ENCODE data around the gene DOC2A. TPM values are rescaled to one million over a fixed set of nuclear protein-coding genes. Genes with fewer than 3 reads are reported as not detected.

DOC2A gene
- total and polyA plus RNA-seq, 9 of the 15 experiments (the other 6 are each of a cell fraction or from before 2014, with no cell fraction given), result 0.03 to 0.38 (median 0.28) TPM; not detected in 1

DNA sequence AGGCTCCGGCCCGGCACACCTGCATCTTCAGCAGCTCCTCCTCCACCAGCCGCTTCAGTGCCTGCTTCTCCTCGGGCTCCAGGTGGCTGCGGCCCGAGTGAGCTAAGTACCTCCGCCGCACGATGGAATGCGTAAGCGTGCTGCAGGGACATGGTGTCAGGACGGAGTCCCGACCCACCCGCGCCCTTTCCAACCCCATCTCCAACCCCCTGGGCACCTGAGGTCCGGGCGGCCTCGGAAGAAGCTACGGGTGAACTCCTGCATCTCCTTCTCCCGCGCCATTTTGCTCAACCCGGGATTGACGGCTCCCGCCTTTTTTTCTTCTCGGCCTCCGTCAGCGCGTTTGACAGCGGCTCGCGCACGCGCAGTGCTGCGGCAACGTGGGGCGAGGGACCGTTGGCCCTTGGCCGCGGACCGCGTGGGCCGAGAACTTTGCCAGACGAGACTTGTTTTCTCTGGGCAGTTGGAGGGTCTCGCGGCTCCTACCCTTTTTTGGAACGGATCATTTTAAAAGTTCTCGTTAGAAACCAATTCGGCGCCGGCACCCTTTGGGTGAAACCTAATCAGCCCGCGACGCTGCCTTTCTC is 15.4 kb downstream of the DOC2A start, which contains the start of gene HIRIP3 (continued):
- no peak for TF ChIP-seq POLR2H (tag; IDR thresholded peaks at IDR 0.05; ENCODE audit: low read depth)
- peak; percentile 35 for TF ChIP-seq RBBP5 (IDR thresholded peaks at IDR 0.05; ENCODE audit: borderline replicate concordance, insufficient read depth, low read length, poor library complexity, severe bottlenecking)
- no peak for TF ChIP-seq ZNF445 (CRISPR knock-in tag; IDR thresholded peaks at IDR 0.05; ENCODE audit: low read depth)
- no peak for TF ChIP-seq NFATC3 (IDR thresholded peaks at IDR 0.05)
- no peak for TF ChIP-seq SMARCB1 (IDR thresholded peaks at IDR 0.05; ENCODE audit: insufficient read length, low read depth)
- no peak for TF ChIP-seq ZNF436 (CRISPR knock-in tag; IDR thresholded peaks at IDR 0.05)
- TF ChIP-seq BMI1 (IDR thresholded peaks at IDR 0.05; ENCODE audit: low read length), result no peak
- TF ChIP-seq THRA (IDR thresholded peaks at IDR 0.05), result no peak
- no peak for TF ChIP-seq FOXK2 (conservative IDR thresholded peaks at IDR 0.05 in 1 of 2, IDR thresholded peaks at IDR 0.05 in 1 of 2; ENCODE audit: low read depth in 2 of 2)
- no peak for TF ChIP-seq WHSC1 (IDR thresholded peaks at IDR 0.05; ENCODE audit: low read length)
- no peak for TF ChIP-seq MED1 (CRISPR knock-in tag; IDR thresholded peaks at IDR 0.05; ENCODE audit: borderline replicate concordance)
- TF ChIP-seq IRF2 (CRISPR knock-in tag; IDR thresholded peaks at IDR 0.05), result no peak
- TF ChIP-seq, protein P1, sequence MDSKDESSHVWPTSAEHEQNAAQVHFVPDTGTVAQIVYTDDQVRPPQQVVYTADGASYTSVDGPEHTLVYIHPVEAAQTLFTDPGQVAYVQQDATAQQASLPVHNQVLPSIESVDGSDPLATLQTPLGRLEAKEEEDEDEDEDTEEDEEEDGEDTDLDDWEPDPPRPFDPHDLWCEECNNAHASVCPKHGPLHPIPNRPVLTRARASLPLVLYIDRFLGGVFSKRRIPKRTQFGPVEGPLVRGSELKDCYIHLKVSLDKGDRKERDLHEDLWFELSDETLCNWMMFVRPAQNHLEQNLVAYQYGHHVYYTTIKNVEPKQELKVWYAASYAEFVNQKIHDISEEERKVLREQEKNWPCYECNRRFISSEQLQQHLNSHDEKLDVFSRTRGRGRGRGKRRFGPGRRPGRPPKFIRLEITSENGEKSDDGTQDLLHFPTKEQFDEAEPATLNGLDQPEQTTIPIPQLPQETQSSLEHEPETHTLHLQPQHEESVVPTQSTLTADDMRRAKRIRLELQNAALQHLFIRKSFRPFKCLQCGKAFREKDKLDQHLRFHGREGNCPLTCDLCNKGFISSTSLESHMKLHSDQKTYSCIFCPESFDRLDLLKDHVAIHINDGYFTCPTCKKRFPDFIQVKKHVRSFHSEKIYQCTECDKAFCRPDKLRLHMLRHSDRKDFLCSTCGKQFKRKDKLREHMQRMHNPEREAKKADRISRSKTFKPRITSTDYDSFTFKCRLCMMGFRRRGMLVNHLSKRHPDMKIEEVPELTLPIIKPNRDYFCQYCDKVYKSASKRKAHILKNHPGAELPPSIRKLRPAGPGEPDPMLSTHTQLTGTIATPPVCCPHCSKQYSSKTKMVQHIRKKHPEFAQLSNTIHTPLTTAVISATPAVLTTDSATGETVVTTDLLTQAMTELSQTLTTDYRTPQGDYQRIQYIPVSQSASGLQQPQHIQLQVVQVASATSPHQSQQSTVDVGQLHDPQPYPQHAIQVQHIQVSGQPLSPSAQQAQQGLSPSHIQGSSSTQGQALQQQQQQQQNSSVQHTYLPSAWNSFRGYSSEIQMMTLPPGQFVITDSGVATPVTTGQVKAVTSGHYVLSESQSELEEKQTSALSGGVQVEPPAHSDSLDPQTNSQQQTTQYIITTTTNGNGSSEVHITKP (IDR thresholded peaks at IDR 0.05; ENCODE audit: partially characterized antibody), result no peak
- TF ChIP-seq, protein P2, sequence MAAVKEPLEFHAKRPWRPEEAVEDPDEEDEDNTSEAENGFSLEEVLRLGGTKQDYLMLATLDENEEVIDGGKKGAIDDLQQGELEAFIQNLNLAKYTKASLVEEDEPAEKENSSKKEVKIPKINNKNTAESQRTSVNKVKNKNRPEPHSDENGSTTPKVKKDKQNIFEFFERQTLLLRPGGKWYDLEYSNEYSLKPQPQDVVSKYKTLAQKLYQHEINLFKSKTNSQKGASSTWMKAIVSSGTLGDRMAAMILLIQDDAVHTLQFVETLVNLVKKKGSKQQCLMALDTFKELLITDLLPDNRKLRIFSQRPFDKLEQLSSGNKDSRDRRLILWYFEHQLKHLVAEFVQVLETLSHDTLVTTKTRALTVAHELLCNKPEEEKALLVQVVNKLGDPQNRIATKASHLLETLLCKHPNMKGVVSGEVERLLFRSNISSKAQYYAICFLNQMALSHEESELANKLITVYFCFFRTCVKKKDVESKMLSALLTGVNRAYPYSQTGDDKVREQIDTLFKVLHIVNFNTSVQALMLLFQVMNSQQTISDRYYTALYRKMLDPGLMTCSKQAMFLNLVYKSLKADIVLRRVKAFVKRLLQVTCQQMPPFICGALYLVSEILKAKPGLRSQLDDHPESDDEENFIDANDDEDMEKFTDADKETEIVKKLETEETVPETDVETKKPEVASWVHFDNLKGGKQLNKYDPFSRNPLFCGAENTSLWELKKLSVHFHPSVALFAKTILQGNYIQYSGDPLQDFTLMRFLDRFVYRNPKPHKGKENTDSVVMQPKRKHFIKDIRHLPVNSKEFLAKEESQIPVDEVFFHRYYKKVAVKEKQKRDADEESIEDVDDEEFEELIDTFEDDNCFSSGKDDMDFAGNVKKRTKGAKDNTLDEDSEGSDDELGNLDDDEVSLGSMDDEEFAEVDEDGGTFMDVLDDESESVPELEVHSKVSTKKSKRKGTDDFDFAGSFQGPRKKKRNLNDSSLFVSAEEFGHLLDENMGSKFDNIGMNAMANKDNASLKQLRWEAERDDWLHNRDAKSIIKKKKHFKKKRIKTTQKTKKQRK (IDR thresholded peaks at IDR 0.05; ENCODE audit: borderline replicate concordance, low read depth, low read length), result no peak
- no peak for TF ChIP-seq TFAM (CRISPR knock-in tag; conservative IDR thresholded peaks at IDR 0.05)
- no peak for TF ChIP-seq BRCA1 (IDR thresholded peaks at IDR 0.05)
- TF ChIP-seq BRCA1 (CRISPR knock-in tag; IDR thresholded peaks at IDR 0.05), result no peak
- no peak; the same call in 1 of the 2 replicates for TF ChIP-seq FOXP1 (CRISPR knock-in tag; IDR thresholded peaks at IDR 0.05)
- TF ChIP-seq MAX (CRISPR knock-in tag; IDR thresholded peaks at IDR 0.05), result peak; percentile 90
